ENCODE results near the gene KLRC2.
"Not testable (repeated sequence)": the region's sequence is repeated elsewhere in the genome, so short reads cannot be mapped to it uniquely, and the experiment has no call there.

The KLRC2 gene

DNA sequence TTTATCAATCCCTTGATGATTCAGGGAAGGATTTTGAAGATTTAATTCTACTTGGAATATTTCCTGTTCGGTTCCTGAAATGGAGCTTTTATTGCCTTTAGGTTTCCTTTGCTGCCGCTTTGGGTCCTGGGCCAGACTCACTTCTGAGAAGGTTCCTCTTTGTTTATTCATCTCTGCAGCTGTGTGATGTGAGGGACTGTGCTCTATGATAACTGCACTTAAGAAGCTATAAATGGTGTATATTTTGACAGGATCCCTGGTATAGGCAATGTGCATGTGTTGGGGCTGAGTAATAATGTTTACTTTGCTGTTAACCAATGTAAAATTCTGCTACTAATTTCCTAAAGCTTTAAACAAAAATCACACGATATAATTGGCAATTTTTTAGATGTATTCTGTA is at the start of gene KLRC2:
TSS of gene KLRC2 (minus strand) at position 195 of the 400 bp plus-strand sequence. CDS start at position 171, 24 bp downstream.
- DNase-seq, result not testable (repeated sequence)

DNA sequence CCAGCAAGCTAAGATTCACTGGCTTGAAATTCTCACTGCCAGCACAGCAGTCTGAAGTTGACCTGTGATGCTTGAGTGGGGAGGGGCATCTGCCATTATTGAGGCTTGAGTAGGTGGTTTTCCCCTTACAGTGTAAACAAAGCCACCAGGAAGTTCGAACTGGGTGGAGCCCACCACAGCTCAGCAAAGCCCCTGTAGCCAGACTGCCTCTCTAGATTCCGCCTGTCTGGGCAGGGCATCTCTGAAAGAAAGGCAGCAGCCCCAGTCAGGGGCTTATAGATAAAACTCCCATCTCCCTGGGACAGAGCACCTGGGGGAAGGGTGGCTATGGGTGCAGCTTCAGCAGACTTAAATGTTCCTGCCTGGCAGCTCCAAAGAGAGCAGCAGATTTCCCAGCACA is 46.1 kb upstream of the KLRC2 start:
- not testable (repeated sequence) for DNase-seq

DNA sequence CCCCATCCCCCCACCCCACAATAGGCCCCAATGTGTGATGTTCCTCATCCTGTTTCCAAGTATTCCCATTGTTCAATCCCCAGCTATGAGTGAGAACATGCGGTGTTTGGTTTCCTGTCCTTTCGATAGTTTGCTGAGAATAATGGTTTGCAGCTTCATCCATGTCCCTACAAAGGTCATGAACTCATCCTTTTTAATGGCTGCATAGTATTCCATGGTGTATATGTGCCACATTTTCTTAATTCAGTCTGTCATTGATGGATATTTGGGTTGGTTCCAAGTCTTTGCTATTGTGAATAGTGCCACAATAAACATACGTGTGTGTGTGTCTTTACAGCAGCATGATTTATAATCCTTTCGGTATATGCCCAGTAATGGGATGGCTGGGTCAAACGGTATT is 37.0 kb upstream of the KLRC2 start:
- DNase-seq, result not testable (repeated sequence)

DNA sequence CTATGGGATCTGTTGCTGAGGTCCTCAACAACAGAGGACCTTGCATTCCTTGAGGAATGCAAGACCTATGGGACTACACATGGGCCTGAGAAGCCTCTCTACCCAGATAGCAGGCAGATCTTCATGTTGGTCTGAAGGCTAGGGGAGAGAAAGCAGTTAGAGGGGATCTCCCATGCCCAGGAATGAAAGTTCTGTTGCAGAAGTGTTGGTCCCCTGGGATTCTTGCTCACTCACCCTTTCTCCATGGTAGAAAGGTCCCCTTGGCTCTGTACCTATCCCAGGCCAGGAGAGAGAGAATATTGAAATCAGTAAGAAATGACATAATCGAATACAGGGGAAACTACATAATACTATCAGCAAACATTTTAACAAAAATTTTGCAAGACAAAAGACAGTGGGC is 33.9 kb upstream of the KLRC2 start:
- no peak for DNase-seq

DNA sequence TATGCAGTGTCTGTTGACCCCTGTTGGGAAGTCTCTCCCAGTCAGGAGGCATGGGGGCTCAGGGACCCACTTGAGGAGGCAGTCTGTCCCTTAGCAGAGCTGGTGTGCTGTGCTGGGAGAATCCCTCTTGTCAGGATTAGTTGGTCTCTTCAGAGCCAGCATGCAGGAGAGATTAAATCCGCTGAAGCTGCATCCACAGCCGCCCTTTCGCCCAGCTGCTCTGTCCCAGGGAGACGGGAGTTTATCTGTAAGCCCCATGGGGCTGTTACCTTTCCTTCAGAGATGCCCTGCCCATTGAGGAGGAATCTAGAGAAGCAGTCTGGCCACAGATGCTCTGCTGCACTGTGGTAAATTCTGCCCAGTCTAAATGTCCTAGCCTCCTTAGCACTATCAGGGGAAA is 30.5 kb upstream of the KLRC2 start:
- DNase-seq, result no peak

DNA sequence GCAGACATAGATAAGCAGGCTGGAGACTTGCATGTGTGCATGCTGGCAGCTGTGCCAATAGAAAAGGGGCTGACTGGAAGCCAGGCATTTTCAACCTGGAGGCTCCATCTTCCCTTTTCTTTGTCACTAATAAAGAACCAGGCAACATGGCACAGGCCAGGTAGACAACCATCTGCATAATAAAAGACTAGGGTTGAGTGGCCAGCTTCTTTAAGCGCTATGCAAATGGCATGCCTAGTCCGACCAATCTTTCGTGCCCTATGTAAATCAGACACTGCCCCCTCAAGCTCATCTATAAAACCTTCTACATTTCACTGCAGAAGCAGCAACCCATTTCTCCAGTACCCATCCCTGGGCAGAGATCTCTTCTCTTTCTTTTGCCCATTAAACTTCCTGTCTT is 21.9 kb upstream of the KLRC2 start:
- no peak for DNase-seq

DNA sequence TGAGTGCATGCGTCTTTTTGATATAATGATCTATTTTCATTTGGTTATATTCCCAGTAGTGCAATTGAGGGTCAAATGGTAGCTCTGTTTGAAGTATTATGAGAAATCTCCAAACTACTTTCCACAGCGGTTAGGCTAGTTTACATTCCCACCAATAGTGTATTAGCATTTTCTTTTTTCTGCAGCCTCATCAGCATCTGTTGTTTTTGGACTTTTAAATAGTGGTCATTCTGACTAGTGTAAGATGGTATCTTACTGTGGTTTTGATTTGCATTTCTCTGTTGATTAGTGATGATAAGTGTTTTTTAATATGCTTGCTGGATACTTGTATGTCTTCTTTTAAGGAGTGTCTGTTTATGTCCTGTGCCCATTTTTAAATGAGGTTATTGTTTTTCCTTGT is 21.0 kb upstream of the KLRC2 start:
- DNase-seq, result no peak

DNA sequence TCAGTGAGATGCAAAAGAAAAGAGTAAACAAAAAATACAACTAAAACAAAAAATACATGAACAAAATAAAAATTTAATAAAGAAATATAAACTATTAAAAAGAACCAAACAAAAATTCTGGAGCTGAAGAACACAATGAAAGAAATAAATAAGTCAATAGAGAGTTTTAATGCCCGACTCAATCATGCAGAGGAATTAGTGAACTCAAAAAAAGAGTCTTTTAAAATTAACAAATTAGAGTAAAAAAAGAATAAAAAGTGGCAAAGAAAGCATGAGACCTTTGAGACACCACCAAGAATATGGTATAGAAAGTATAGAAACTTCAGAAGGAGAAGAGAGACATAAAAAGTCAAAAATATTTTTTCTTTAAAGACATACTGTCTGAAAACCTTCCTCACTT is 20.0 kb upstream of the KLRC2 start:
- DNase-seq, result no peak

DNA sequence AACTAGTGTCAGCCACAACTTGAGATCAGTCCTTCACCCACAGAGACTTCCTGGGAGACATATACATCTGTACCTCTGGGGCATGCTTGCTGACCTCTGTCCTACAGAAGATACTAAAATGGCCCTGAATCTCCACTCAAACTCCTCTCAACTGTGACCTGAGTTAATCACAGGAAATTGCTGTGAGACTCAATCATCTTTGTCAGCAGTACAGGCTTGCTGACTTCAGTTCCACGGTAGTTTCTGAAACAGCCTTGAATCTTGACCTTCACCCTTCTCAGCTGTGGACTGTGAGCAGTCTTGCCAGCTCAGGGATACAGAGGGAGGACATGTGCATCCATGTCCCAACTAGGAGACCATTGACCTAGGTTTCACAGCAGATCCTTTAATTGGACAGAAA is 18.7 kb upstream of the KLRC2 start:
- DNase-seq, result no peak

DNA sequence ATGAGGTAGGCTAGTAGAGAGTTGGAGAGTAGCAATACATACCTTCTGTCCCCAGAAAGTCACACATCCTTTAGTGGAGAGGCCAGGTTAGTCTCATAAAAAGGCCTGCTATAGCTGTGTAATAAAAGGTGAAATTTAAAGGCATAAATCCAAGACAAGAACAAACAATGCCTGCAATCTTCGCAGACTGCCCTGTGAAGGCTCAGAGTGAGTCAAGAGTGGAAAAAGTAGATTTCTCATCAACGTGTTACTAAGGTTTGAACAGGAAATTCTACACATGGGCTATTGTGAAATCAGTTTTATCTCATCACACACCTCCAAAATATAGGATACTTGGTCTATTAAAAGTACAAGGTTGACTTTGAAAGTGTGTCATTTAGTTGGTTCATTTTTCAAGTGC is 17.3 kb upstream of the KLRC2 start, which contains the start of gene KLRC1:
TSS of gene KLRC1 (minus strand) at position 222 of the 400 bp plus-strand sequence. CDS start 2,221 bp downstream, outside the sequence.
- DNase-seq, result no peak

DNA sequence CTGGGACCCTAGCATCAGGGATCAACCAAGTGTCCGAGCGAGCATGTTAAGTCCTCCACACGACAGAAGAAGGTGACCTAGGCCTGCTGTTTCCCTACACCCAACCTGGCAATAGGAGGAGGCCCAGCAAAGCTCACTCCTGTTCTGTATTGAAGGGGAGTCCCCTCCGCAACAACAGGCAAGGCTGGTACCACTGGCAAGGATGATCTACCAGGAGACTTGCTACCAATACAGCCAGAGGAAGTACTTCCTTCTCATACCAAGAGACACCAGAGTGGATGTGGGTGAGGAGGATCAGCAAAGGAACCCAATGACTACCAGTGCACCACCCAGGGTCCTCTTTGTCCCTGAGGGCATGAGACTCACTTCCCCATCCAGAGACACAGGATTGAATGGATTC is 12.4 kb upstream of the KLRC2 start:
- DNase-seq, result no peak

DNA sequence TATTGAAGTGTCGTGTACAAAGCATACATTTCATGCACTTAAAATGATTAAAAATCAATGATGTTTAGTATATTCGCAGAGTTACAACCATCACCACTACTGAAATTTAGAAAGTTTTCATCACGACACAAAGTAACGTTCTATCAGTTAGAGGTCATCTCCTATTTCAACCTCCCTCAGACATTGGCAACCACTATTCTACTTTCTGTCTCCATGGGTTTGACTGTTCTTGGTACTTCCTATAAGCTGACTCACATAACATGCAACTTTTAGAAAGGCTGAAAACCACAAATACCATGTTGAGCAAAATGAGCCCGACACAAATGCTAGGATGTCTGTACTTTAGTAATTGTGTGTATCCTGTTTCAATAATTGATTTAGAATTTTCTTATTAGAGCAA is 10.2 kb upstream of the KLRC2 start:
- not testable (repeated sequence) for DNase-seq

DNA sequence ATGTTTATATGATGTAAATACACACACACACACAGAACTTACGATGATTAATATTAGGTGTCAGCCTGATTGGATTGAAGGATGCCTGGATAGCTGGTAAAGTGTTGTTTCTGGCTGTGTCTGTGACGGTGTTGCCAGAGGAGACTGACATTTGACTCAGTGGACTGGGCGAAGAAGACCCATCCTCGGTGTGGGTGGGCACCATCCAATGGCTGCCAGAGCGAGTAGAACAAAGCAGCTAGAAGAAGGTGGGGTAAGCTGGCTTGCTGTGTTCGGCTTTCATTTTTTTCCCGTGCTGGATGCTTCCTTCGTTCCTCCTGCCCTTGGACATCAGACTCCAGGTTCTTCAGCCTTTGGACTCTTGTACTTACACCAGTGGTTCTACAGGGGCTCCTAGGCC is 5.3 kb upstream of the KLRC2 start:
- DNase-seq, result not testable (repeated sequence)

DNA sequence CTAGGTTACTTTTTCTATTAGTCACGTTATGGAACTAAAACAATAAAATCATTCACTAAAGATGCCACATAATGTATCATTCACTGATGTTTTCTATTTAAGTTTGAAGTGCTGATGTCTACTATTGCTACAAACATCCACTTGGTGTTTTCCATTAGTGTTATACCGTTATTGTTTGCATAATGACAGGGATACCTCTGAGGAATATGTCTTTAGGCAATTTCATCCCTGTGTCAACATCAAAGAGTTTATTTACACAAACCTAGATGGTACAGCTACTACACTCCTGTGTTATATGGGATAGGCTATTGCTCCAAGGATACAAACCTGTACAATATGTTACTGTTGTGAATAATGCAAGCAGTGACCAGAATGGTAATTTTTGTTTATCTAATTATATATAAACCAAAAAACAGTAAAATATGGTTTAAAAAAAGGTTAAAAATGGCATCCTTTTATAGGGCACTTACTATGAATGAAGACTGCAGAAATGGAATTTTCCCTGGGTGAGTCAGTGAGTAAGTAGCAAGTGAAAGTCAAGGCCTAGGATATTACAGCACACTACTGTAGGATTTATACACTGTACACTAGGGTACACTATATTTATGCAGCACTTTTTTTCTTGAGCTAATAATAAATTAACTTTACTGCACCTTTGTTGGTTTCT is 3.9 kb upstream of the KLRC2 start:
- DNase-seq, result not testable (repeated sequence)

DNA sequence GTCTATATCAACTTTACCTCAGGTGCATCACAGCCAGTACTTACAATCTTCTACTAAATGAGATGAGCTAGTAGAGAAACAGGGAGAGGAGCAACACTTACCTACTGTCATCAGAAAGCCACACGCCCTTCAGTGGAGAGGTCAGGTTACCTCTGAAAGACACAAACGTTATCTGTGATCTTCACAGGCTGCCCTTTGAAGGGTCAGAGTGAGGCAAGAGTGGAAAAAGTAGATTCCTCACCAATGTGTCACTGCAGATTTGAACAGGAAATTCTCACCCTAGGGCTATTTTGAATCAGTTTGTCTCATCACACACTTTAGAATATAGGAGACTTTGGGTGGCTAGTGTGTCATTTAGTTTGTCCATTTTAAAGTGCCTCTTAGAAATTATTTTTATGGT is 1.8 kb upstream of the KLRC2 start:
- not testable (repeated sequence) for DNase-seq

DNA sequence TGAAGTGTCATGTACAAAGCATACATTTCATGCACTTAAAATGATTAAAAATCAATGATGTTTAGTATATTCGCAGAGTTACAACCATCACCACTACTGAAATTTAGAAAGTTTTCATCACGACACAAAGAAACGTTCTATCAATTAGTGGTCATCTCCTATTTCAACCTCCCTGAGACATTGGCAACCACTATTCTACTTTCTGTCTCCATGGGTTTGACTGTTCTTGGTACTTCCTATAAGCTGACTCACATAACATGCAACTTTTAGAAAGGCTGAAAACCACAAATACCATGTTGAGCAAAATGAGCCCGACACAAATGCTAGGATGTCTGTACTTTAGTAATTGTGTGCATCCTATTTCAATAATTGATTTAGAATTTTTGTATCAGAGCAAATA is 5.2 kb downstream of the KLRC2 start:
- DNase-seq, result not testable (repeated sequence)

DNA sequence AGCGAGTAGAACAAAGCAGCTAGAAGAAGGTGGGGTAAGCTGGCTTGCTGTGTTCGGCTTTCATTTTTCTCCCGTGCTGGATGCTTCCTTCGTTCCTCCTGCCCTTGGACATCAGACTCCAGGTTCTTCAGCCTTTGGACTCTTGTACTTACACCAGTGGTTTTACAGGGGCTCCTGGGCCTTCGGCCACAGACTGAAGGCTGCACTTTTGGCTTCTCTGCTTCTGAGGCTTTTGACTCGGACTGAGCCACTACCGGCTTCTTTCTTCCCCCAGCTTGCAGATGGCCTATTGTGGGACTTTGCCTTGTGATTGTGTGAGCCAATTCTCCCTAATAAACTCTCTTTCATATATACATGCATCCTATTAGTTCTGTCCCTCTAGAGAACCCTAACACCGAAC is 9.9 kb downstream of the KLRC2 start:
- DNase-seq, result not testable (repeated sequence)

DNA sequence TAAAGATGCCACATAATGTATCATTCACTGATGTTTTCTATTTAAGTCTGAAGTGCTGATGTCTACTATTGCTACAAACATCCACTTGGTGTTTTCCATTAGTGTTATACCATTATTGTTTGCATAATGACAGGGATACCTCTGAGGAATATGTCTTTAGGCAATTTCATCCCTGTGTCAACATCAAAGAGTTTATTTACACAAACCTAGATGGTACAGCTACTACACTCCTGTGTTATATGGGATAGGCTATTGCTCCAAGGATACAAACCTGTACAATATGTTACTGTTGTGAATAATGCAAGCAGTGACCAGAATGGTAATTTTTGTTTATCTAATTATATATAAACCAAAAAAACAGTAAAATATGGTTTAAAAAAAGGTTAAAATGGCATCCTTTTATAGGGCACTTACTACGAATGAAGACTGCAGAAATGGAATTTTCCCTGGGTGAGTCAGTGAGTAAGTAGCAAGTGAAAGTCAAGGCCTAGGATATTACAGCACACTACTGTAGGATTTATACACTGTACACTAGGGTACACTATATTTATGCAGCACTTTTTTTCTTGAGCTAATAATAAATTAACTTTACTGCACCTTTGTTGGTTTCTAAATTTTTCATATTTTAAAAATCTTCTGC is 11.4 kb downstream of the KLRC2 start:
- not testable (repeated sequence) for DNase-seq

DNA sequence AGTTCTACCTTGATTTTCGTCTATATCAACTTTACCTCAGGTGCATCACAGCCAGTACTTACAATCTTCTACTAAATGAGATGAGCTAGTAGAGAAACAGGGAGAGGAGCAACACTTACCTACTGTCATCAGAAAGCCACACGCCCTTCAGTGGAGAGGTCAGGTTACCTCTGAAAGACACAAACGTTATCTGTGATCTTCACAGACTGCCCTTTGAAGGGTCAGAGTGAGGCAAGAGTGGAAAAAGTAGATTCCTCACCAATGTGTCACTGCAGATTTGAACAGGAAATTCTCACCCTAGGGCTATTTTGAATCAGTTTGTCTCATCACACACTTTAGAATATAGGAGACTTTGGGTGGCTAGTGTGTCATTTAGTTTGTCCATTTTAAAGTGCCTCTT is 13.7 kb downstream of the KLRC2 start:
- DNase-seq, result not testable (repeated sequence)

DNA sequence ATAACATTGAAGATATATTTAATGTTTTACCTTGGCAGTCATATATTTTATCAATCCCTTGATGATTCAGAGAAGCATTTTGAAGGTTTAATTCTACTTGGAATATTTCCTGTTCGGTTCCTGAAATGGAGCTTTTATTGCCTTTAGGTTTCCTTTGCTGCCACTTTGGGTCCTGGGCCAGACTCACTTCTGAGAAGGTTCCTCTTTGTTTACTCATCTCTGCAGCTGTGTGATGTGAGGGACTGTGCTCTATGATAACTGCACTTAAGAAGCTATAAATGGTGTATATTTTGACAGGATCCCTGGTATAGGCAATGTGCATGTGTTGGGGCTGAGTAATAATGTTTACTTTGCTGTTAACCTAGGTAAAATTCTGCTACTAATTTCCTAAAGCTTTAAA is 15.5 kb downstream of the KLRC2 start, which contains the start of gene KLRC3:
TSS of gene KLRC3 (minus strand) at position 262 of the 400 bp plus-strand sequence. CDS start at position 217, 45 bp downstream.
- not testable (repeated sequence) for DNase-seq

DNA sequence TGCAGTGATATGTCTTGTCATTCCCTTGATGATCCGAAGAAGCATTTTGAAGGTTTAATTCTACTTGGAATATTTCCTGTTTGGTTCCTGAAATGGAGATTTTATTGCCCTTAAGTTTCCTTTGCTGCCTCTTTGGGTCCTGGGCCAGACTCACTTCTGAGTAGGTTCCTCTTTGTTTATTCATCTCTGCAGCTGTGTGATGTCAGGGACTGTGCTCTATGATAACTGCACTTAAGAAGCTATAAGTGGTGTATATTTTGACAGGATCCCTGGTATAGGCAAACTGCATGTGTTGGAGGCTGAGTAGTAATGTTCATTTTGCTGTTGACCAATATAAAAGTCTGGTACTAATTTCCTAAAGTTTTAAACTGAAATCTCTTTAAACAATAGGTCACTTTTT is 26.4 kb downstream of the KLRC2 start, which contains the start of gene KLRC4:
TSS of gene KLRC4 (minus strand) at position 366 of the 400 bp plus-strand sequence. CDS start at position 184, 182 bp downstream.
- DNase-seq, result no peak

DNA sequence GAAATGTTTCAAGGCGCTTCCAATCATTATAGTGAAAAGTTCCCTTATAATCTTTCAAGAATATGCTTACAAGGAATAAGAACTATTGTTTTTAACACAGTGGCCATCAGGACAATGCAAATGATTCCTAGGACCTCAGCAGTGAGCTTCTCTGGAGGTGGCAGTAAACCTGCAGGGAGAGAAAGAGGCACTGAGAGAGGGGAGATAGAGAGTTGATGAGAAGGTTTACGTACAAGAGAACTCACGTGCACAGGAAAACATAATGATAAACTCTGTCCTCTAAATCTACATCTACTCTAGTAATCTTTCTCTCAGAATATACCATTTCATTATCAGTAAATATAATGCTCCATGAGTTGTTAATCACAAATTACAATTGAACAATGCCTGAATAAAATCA is 27.0 kb downstream of the KLRC2 start:
- no peak for DNase-seq

DNA sequence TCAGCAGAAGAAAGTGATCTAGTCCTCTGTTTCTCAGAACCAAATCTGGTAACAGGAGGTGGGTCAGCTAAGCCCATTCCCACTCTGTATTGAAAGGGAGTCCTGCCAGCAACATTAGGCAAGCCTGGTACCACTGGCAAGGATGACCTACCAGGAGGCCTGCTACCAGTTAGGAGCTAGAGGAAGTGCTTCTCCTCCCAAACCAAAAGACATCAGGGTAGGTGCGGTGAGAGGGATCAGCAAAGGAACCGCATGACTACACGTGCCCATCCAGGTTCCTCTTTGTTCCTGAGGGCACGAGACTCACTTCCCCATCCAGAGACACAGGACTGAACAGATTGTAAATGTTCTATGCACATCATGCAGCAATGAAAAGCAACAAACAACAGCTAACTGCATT is 29.1 kb downstream of the KLRC2 start:
- DNase-seq, result no peak

DNA sequence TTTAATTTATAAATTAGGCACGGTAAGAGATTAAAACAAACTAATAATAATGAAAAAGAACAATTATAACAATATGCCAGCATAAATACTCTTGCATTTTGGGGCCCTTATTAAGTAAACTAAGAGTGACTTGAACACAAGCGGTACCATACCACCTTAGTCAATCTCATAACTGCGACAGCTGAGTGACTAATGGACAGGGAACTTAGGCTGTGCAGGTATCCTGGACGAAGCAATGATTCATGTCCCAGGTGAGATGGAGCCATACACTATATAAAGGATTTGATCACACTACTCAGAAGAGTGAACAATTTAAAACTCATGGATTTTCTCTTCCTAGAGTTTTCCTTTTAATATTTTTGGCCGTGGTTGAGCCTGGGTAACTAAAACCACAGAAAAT is 30.5 kb downstream of the KLRC2 start:
- DNase-seq, result no peak
